Keratinocyte (primary cell): ENCODE data around the gene ABHD8. TPM values are rescaled to one million over a fixed set of nuclear protein-coding genes. Genes with fewer than 3 reads are reported as not detected.

Source experiments
- DNase-seq: peaks from one replicate; pipeline ENCODE4 v3.0.0-alpha.2; 2011; ENCODE audit warnings: low read depth, missing footprints, low spot score
- FAIRE-seq: peaks from 2 replicates; lab custom pipeline; 2011; peaks lifted over from hg19 to GRCh38; lab: Jason Lieb, UNC
- H2AFZ ChIP-seq: 2 replicates; pipeline ENCODE4 v1.6.0; 2012; ENCODE audit warnings: low read length, control low read depth, inconsistent platforms; ENCODE audit not compliant: control insufficient read depth
- H3K27ac ChIP-seq: 2 replicates; pipeline ENCODE4 v1.5.1; 2011; ENCODE audit warnings: low read length; ENCODE audit not compliant: control insufficient read depth, insufficient read depth
- H3K27me3 ChIP-seq: 3 replicates; pipeline ENCODE4 v1.6.0; 2011; ENCODE audit warnings: low read length; ENCODE audit not compliant: control insufficient read depth, insufficient read depth; ENCODE audit errors: extremely low read depth
- H3K36me3 ChIP-seq, 2 experiments: 2 replicates in 1 of 2; 3 replicates in 1 of 2; pipeline ENCODE4 v1.5.1; 2011; ENCODE audit warnings: low read length in 2 of 2, mild to moderate bottlenecking in 1 of 2; ENCODE audit not compliant: control insufficient read depth in 2 of 2, insufficient read depth in 2 of 2; ENCODE audit errors: extremely low read depth in 1 of 2
- H3K4me1 ChIP-seq: 3 replicates; pipeline ENCODE4 v1.5.1; 2011; ENCODE audit warnings: low read length; ENCODE audit not compliant: control insufficient read depth, insufficient read depth; ENCODE audit errors: extremely low read depth
- H3K4me2 ChIP-seq: 3 replicates; pipeline ENCODE4 v1.6.0; 2011; ENCODE audit warnings: low read depth, low read length; ENCODE audit not compliant: control insufficient read depth, insufficient read depth; ENCODE audit errors: extremely low read depth
- H3K4me3 ChIP-seq, 3 experiments: fragments of 200-600 bp in 1 of 3; sonication (generic) in 1 of 3; 2 replicates in 2 of 3; 3 replicates in 1 of 3; pipeline ENCODE4 v1.5.1; 2011 to 2016; ENCODE audit warnings: low read length in 3 of 3, mild to moderate bottlenecking in 3 of 3, control low read depth in 2 of 3, inconsistent platforms in 1 of 3, low read depth in 1 of 3, mixed read lengths in 1 of 3, mixed run types in 1 of 3, moderate library complexity in 1 of 3; ENCODE audit not compliant: control insufficient read depth in 2 of 3, insufficient read depth in 2 of 3; ENCODE audit errors: extremely low read depth in 1 of 3
- H3K79me2 ChIP-seq: 2 replicates; pipeline ENCODE4 v1.6.0; 2012; ENCODE audit warnings: low read length; ENCODE audit not compliant: control insufficient read depth, insufficient read depth
- H3K9ac ChIP-seq: 3 replicates; pipeline ENCODE4 v1.6.0; 2011; ENCODE audit warnings: low read length; ENCODE audit not compliant: control insufficient read depth, insufficient read depth; ENCODE audit errors: extremely low read depth
- H3K9me1 ChIP-seq: 3 replicates; pipeline ENCODE4 v1.6.0; 2011; ENCODE audit warnings: low read length; ENCODE audit not compliant: control insufficient read depth, insufficient read depth; ENCODE audit errors: extremely low read depth
- H3K9me3 ChIP-seq: 2 replicates; pipeline ENCODE4 v1.5.1; 2012; ENCODE audit warnings: low read depth, low read length; ENCODE audit not compliant: control insufficient read depth
- H4K20me1 ChIP-seq: 3 replicates; pipeline ENCODE4 v1.6.0; 2011; ENCODE audit warnings: low read length; ENCODE audit not compliant: control insufficient read depth, insufficient read depth; ENCODE audit errors: extremely low read depth
- EZH2 ChIP-seq: IDR thresholded peaks from one replicate; pipeline ENCODE4 v1.6.1; 2012; ENCODE audit warnings: inconsistent platforms, mild to moderate bottlenecking, low read length, moderate library complexity
- dilution Hi-C: fragments of 300-500 bp; cut with MboI; formaldehyde crosslinking; loops from one replicate; pipeline ENCODE4 v1.7.0; 2020; ENCODE audit warnings: low sequenced_read_pairs; ENCODE audit not compliant: extremely low pct_ligation_motif_present
- polyA plus RNA-seq, 5 experiments: library from polyadenylated mRNA; depleted of rRNA in 3 of 5; stranded (reverse) in 3 of 5; stranded (forward) in 1 of 5; unstranded in 1 of 5; fragments of >200 nt; gene quantifications; 1 replicate in 1 of 5; 2 replicates in 3 of 5; 3 replicates in 1 of 5; pipeline versions ENCODE4 v1.2.1 to v1.2.3, GENCODE V29; 2011 to 2012; ENCODE audit warnings: missing spikeins in 2 of 5, low read depth in 1 of 5, low replicate concordance in 1 of 5
- TF ChIP-seq, protein P1 (sequence below), 3 experiments: IDR thresholded peaks in 1 of 3; conservative IDR thresholded peaks in 1 of 3; optimal IDR thresholded peaks in 1 of 3; 2 replicates in 2 of 3; 3 replicates in 1 of 3; pipeline versions ENCODE3 to v1.5.1; 2011; ENCODE audit warnings: low read length in 3 of 3, mild to moderate bottlenecking in 3 of 3, moderate library complexity in 2 of 3, control low read depth in 1 of 3, inconsistent platforms in 1 of 3; ENCODE audit not compliant: insufficient read depth in 2 of 3; ENCODE audit errors: extremely low read depth in 1 of 3

Gene ABHD8
- polyA plus RNA-seq, 1 donor (not counting 4 experiments of a cell fraction or from before 2014, with no cell fraction given): 4.1 TPM

DNA sequence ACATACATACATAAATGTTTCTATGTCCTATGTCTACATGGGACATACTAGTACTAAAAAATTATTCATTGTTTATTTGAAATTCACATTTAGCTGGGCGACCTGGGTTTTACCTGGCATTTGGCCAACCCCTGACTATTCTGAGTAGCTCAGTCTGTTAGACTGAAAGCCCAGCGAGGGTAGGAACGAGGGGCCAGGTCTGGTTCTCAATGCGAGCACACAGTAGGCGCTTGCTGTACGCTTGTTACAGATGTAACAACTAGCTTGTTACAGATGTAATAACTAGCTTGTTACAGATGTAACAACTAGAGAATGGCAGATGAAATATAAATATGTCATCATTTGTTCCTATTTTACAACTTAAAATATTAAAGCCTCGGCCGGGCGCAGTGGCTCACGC is 32.4 kb upstream of the ABHD8 start:
- DNase-seq (no peak), FAIRE-seq (no peak)
- H3K9me1 ChIP-seq: no peaks in the 10 kb centered on the region
- H3K9me3 ChIP-seq: no peaks in the 10 kb centered on the region
- peak overlapping the region; percentile 95 for H3K4me2 ChIP-seq
- H3K9ac ChIP-seq: no peak overlapping the region
- dilution Hi-C loops: no loop called here
- TF ChIP-seq, protein P1, sequence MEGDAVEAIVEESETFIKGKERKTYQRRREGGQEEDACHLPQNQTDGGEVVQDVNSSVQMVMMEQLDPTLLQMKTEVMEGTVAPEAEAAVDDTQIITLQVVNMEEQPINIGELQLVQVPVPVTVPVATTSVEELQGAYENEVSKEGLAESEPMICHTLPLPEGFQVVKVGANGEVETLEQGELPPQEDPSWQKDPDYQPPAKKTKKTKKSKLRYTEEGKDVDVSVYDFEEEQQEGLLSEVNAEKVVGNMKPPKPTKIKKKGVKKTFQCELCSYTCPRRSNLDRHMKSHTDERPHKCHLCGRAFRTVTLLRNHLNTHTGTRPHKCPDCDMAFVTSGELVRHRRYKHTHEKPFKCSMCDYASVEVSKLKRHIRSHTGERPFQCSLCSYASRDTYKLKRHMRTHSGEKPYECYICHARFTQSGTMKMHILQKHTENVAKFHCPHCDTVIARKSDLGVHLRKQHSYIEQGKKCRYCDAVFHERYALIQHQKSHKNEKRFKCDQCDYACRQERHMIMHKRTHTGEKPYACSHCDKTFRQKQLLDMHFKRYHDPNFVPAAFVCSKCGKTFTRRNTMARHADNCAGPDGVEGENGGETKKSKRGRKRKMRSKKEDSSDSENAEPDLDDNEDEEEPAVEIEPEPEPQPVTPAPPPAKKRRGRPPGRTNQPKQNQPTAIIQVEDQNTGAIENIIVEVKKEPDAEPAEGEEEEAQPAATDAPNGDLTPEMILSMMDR (optimal IDR thresholded peaks at IDR 0.05 in 1 of 3, IDR thresholded peaks at IDR 0.05 in 1 of 3, conservative IDR thresholded peaks at IDR 0.05 in 1 of 3; ENCODE audit: extremely low read depth in 1 of 3, insufficient read depth in 2 of 3, low read length in 3 of 3): no peak
- TF ChIP-seq EZH2: no peak
- H4K20me1 ChIP-seq: no peaks in the 10 kb centered on the region
- peaks cover 7% of the 10 kb centered on the region for H3K27me3 ChIP-seq
- no peaks in the 10 kb centered on the region for H3K36me3 ChIP-seq
- peaks cover 23% of the 10 kb centered on the region for H3K4me1 ChIP-seq
- peaks cover 5% of the 10 kb centered on the region for H3K79me2 ChIP-seq
- H2AFZ ChIP-seq: no peak overlapping the region
- H3K4me3 ChIP-seq: no peak overlapping the region
- H3K27ac ChIP-seq: no peak overlapping the region

DNA sequence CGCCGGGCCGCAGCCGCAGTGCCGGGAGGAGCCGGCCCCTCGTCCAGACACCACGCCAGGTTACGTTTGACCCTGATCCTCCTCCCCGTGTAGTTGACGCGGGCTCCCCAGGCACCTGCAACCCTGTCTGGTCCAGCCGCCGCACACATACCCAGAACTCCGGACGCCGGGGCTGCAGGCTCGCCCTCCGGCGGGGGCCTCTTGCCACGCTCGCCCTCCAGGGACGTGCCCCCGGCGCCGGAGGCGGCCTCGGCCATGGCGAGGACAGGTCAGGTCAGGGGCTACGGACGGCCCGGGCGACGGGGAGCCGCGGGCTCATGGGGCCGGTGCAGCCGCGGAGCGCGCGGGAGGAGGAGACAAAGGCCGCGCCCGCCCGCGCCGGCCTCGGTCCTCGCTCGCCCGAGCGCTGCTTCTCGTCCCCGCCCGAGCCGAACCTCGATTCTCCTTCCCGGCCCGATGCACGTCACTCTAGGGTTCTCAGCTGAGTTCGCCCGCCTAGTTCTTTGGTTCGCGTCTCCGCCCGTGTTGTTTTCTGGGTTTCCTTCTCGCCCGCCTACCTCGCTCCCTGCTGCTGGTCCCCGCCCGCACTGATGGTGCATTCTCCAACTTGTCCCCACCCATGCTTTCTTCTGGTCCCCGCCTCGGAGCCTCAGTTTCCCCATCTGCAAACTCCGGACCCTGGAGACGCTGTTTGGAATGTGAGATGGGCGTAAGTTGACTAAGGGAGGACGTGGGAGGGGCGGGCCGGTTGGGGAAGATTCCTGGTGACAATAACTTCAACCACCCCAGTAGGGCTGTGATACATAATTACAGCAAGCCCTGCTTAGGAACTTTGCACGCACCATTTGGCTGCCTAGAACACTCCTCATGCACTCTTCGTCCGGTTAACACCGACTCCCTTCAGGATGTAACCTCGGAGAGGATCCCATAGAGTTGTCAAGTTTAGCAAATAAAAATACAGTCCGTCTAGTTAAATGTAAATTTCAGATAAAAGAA is 31.5 kb upstream of the ABHD8 start, which contains the start of gene ANO8:
ANO8 (minus strand) TSS at position 442 of the 996 bp plus-strand sequence; CDS start at position 257, 185 bp downstream.
- Histone ChIP-seq H2AFZ (peak within 1 kb of the TSS; percentile 78), H3K4me1 (peaks cover 23% of the 10 kb centered on the region), H3K9me1 (no peaks in the 10 kb centered on the region), H3K79me2 (peaks cover 5% of the 10 kb centered on the region), H3K4me3 (peak within 1 kb of the TSS; percentile 48 to 73 (median 70)), H3K27ac (peak within 1 kb of the TSS; percentile 49), H3K9ac (peak within 1 kb of the TSS; percentile 62), H3K4me2 (peak within 1 kb of the TSS; percentile 95), H3K36me3 (no peaks in the 10 kb centered on the region), H4K20me1 (no peaks in the 10 kb centered on the region), H3K27me3 (peaks cover 15% of the 10 kb centered on the region), H3K9me3 (no peaks in the 10 kb centered on the region)
- TF ChIP-seq EZH2: no peak
- DNase-seq (no peak), FAIRE-seq (peak; percentile 56)
- dilution Hi-C loops: no loop called here
